ENCODE data around the gene THEMIS2.

The THEMIS2 gene

GRCh38 chr1:27877115-27877416, 4.7 kb downstream of the THEMIS2 start:
- no peak for TF ChIP-seq CTCF (IDR thresholded peaks at IDR 0.05; ENCODE audit: insufficient read depth, low read length, missing control alignments)
- no peak overlapping the region for H3K4me3 ChIP-seq (ENCODE audit: low read depth, low read length)
- CTCF ChIA-PET, result interaction anchor here (1.0 to 1.9 kb wide), 5 partner anchors 14 to 205 kb away, joined by 3 to 4 read pairs (median 3); partner anchors contain the start of gene IFI6
- POLR2A ChIA-PET, result interaction anchor here (0.6 kb wide), 1 partner anchor 503 kb away, joined by 3 read pairs; no protein-coding TSS in a partner anchor
- DNase-seq (ENCODE audit: low read depth, low spot score), result no peak

GRCh38 chr1:27878039-27878438, 5.7 kb downstream of the THEMIS2 start:
- POLR2A ChIA-PET, result no interaction called here
- H3K4me3 ChIP-seq (ENCODE audit: low read depth, low read length), result no peak overlapping the region
- CTCF ChIA-PET, result interaction anchor here (1.9 kb wide), 1 partner anchor 15 kb away, joined by 4 read pairs; no protein-coding TSS in a partner anchor
- no peak for TF ChIP-seq CTCF (IDR thresholded peaks at IDR 0.05; ENCODE audit: insufficient read depth, low read length, missing control alignments)
- no peak for DNase-seq (ENCODE audit: low read depth, low spot score)

GRCh38 chr1:27878787-27879335, 6.5 kb downstream of the THEMIS2 start:
- CTCF ChIA-PET, result no interaction called here
- TF ChIP-seq CTCF (IDR thresholded peaks at IDR 0.05; ENCODE audit: insufficient read depth, low read length, missing control alignments), result no peak

GRCh38 chr1:27879374-27880082, 7.2 kb downstream of the THEMIS2 start:
- H3K4me3 ChIP-seq (ENCODE audit: low read depth, low read length), result no peak overlapping the region
- no peak for DNase-seq (ENCODE audit: low read depth, low spot score)
- ChIA-PET POLR2A (no interaction called here), CTCF (no interaction called here)
- no peak for TF ChIP-seq CTCF (IDR thresholded peaks at IDR 0.05; ENCODE audit: insufficient read depth, low read length, missing control alignments)

More at GRCh38 chr1:27878787-27879335, 6.5 kb downstream of the THEMIS2 start:
- H3K4me3 ChIP-seq (ENCODE audit: low read depth, low read length), result no peak overlapping the region
- no peak for DNase-seq (ENCODE audit: low read depth, low spot score)
- POLR2A ChIA-PET, result no interaction called here

GRCh38 chr1:27882543-27882903, 10.2 kb downstream of the THEMIS2 start:
- CTCF ChIA-PET, result no interaction called here
- POLR2A ChIA-PET, result no interaction called here
- TF ChIP-seq CTCF (IDR thresholded peaks at IDR 0.05; ENCODE audit: insufficient read depth, low read length, missing control alignments), result no peak
- no peak for DNase-seq (ENCODE audit: low read depth, low spot score)
- H3K4me3 ChIP-seq (ENCODE audit: low read depth, low read length), result no peak overlapping the region

- no peak for TF ChIP-seq CTCF (IDR thresholded peaks at IDR 0.05; ENCODE audit: insufficient read depth, low read length, missing control alignments)
- POLR2A ChIA-PET, result interaction anchor here (0.7 kb wide), 1 partner anchor 1433 kb away, joined by 3 read pairs; no protein-coding TSS in a partner anchor
- H3K4me3 ChIP-seq (ENCODE audit: low read depth, low read length), result no peak overlapping the region
- CTCF ChIA-PET, result interaction anchor here (0.6 kb wide), 1 partner anchor 90 kb away, joined by 3 read pairs; no protein-coding TSS in a partner anchor
- DNase-seq (ENCODE audit: low read depth, low spot score), result no peak
Measured at GRCh38 chr1:27883536-27883935, 11.2 kb downstream of the THEMIS2 start.
